Skeletal muscle satellite cell (primary cell): ENCODE results near the gene PLCB1.
"Not testable (repeated sequence)": the region's sequence is repeated elsewhere in the genome, so short reads cannot be mapped to it uniquely, and the experiment has no call there.

Experiments
- H3K27me3 ChIP-seq: 2 replicates; pipeline ENCODE4 v1.7.0; 2013; ENCODE audit warnings: low read length; ENCODE audit not compliant: control insufficient read depth, insufficient read depth
- H3K36me3 ChIP-seq: 2 replicates; pipeline ENCODE4 v1.7.0; 2013; ENCODE audit warnings: mild to moderate bottlenecking, control low read depth, low read length; ENCODE audit not compliant: insufficient read depth
- H3K4me1 ChIP-seq: 2 replicates; pipeline ENCODE4 v1.7.0; 2013; ENCODE audit warnings: low read length; ENCODE audit not compliant: control insufficient read depth, insufficient read depth
- H3K4me2 ChIP-seq: 2 replicates; pipeline ENCODE4 v1.7.0; 2013; ENCODE audit warnings: mild to moderate bottlenecking, low read length
- H3K4me3 ChIP-seq: 2 replicates; pipeline ENCODE4 v1.7.0; 2013; ENCODE audit warnings: low read length
- H3K9ac ChIP-seq: 2 replicates; pipeline ENCODE4 v1.7.0; 2013; ENCODE audit warnings: mild to moderate bottlenecking, low read depth, low read length, moderate library complexity
- H3K9me3 ChIP-seq: replicated peaks from 2 replicates; pipeline ENCODE4 v1.7.0; 2013; ENCODE audit warnings: mild to moderate bottlenecking, control low read depth, low read length

PLCB1 gene

DNA sequence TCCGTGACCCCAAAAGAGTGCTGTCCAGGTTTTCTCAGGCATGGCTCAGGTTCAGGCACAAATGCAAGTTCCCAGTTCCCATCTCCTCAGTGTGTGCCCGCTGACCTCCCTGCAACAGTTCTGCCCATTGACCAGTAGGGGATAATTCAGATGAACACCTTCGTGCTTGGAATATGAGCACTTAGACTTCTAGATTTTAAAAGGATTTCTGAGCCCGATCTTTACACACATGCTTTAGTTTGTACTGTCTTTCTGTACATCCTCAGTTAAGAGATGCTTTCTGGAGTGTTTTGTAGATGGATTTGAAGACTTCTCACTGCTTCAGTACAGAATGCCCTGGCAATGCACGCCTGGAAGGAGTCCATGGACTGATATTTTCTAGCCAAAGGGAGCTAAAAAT lies 697.2 kb downstream of the PLCB1 start:
- no peak overlapping the region for H3K9ac ChIP-seq
- H3K36me3 ChIP-seq = no peaks in the 10 kb centered on the region
- H3K4me2 ChIP-seq = no peak overlapping the region
- H3K4me1 ChIP-seq = no peaks in the 10 kb centered on the region
- H3K4me3 ChIP-seq = no peak overlapping the region
- no peaks in the 10 kb centered on the region for H3K27me3 ChIP-seq
- H3K9me3 ChIP-seq = no peaks in the 10 kb centered on the region

DNA sequence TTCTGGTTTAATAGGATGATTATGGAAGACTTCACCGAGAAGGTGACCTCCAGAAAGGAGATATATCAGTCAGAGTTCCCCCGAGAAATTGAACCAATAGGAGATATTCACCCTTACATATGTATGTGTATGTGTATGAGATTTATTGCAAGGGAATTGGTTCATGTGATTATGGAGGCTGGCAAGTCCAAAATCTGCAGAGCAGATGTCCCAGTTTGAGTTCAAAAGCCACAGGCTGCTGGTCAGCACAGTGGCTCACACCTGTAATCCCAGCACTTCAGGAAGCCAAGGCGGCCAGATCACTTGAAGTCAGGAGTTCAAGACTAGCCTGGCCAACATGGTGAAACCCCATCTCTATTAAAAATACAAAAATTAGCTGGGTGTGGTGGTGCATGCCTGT lies 702.2 kb downstream of the PLCB1 start:
- H3K9ac ChIP-seq, H3K4me1 ChIP-seq, H3K4me2 ChIP-seq, H3K36me3 ChIP-seq, H3K27me3 ChIP-seq, H3K9me3 ChIP-seq, H3K4me3 ChIP-seq: not testable (repeated sequence)

DNA sequence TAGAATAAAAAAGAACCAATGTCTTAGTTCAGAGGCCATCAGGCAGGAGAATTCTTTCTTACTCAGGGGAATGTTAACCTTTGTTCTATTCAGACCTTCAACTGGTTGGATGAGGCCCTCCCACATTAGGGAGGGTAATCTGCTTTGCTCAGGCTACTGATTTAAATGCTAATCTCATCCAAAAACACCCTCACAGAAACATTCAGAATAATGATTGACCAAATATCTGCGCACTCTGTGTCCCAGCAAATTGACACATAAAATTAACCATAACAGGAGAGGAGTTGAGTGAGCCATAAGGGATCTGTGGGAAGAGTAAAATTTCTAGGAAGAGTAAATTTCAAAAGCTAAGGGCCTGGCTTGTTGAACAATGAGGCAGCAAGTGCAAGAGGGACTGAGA lies 702.8 kb downstream of the PLCB1 start:
- Histone ChIP-seq H3K4me3 (no peak overlapping the region), H3K4me1 (peaks cover 8% of the 10 kb centered on the region), H3K4me2 (no peak overlapping the region), H3K9ac (no peak overlapping the region), H3K9me3 (no peaks in the 10 kb centered on the region), H3K27me3 (no peaks in the 10 kb centered on the region), H3K36me3 (no peaks in the 10 kb centered on the region)

DNA sequence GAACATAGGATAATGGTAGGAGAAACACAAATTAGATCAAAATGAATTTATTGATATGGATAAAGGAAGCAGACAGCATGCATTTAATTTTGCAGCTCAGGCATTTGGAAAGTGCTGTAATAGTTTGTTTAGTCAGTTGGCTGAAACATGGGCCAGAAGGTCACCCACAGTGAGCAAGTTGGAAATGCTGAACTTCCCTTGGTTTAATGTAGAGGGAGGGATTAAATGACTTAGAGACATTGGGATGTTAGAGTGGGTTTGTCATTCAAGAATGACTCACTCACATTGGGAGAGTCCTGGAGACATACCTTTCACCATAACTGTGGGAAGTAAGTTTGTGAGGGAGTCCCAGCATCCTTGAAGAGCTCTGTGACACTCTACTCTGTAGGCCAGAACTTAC lies 705.3 kb downstream of the PLCB1 start:
- peaks cover 8% of the 10 kb centered on the region for H3K4me1 ChIP-seq
- no peak overlapping the region for H3K4me3 ChIP-seq
- no peaks in the 10 kb centered on the region for H3K36me3 ChIP-seq
- H3K9ac ChIP-seq = no peak overlapping the region
- no peaks in the 10 kb centered on the region for H3K9me3 ChIP-seq
- no peak overlapping the region for H3K4me2 ChIP-seq
- H3K27me3 ChIP-seq = no peaks in the 10 kb centered on the region

DNA sequence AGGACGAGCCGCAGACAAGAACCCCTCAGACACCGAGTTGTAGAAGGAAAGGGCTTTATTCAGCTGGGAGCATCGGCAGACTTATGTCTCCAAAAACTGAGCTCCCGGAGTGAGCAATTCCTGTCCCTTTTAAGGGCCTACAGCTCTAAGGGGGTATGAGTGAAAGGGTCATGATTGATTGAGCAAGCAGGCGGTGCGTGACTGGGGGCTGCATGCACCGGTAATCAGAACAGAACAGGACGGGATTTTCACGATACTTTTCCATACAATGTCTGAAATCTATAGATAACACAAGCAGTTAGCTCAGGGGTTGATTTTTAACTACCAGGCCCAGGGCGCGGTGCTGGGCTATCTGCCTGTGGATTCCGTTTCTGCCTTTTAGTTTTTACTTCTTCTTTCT lies 710.5 kb downstream of the PLCB1 start:
- Histone ChIP-seq H3K36me3 (no peaks in the 10 kb centered on the region), H3K4me1 (no peaks in the 10 kb centered on the region), H3K4me3 (no peak overlapping the region), H3K27me3 (no peaks in the 10 kb centered on the region), H3K9ac (no peak overlapping the region), H3K4me2 (no peak overlapping the region), H3K9me3 (no peaks in the 10 kb centered on the region)

DNA sequence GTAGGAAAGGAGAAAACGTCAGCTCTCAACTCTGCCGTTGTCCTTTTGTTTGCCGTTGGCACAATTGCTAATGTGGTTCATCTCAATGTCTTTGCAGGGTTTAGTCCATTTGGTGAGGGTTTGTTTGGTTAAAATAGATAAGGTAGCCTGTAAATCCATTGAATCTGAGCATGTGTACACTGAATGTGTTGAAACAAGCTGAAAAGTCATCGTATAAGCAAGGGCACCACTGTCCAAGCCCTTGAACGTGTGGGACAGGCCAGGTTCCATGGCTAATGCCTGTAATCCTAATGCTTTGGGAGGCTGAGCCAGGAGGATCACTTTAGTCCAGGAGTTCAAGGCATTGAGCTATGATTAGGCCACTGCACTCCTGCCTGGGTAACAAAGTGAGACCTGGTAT lies 712.1 kb downstream of the PLCB1 start:
- H3K4me1 ChIP-seq = no peaks in the 10 kb centered on the region
- H3K4me3 ChIP-seq = no peak overlapping the region
- no peak overlapping the region for H3K9ac ChIP-seq
- H3K36me3 ChIP-seq = no peaks in the 10 kb centered on the region
- no peaks in the 10 kb centered on the region for H3K27me3 ChIP-seq
- no peak overlapping the region for H3K4me2 ChIP-seq
- H3K9me3 ChIP-seq = no peaks in the 10 kb centered on the region

DNA sequence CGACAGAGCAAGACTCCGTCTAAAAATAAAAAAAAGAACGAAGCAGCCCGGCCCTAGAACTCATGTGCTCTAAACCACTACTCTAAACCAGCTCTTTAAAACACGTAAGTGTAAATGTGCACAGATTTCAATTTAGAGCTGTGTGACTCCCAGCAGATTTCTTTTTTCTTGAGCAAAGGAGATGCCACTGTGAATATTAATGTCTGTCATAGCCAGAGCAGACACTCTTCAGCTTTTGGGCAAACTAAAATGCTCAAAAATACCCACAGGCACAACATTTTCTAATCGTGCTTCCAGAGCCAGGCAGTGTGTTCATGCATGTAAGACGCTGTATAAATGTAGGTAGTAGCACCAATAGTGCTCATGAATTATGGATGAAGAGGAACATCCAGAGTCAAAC lies 717.9 kb downstream of the PLCB1 start:
- H3K9me3 ChIP-seq = no peaks in the 10 kb centered on the region
- no peak overlapping the region for H3K9ac ChIP-seq
- H3K27me3 ChIP-seq = no peaks in the 10 kb centered on the region
- peaks cover 17% of the 10 kb centered on the region for H3K4me1 ChIP-seq
- H3K36me3 ChIP-seq = no peaks in the 10 kb centered on the region
- no peak overlapping the region for H3K4me2 ChIP-seq
- H3K4me3 ChIP-seq = no peak overlapping the region

DNA sequence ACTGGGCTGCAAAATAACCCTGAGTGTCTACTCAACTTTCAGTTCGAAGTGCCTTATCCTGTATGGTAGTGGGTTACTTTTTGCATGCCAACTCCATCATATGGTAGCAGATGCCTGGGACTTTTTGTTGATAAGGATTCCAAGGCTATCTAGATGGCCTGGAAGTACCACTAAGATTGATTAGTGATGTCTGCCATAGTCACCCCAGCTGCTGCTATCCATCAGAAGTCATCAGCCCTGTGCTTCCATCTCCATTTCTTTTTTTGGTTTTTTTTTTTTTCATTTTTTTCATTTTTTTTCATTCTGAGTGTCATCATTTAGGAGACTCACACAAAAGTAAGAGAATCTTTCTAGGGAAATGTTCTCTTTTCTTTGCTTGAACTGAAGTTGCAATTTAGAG lies 719.4 kb downstream of the PLCB1 start:
- H3K4me1 ChIP-seq = peaks cover 27% of the 10 kb centered on the region
- no peak overlapping the region for H3K9ac ChIP-seq
- H3K36me3 ChIP-seq = no peaks in the 10 kb centered on the region
- H3K4me2 ChIP-seq = no peak overlapping the region
- no peaks in the 10 kb centered on the region for H3K9me3 ChIP-seq
- no peaks in the 10 kb centered on the region for H3K27me3 ChIP-seq
- H3K4me3 ChIP-seq = no peak overlapping the region

DNA sequence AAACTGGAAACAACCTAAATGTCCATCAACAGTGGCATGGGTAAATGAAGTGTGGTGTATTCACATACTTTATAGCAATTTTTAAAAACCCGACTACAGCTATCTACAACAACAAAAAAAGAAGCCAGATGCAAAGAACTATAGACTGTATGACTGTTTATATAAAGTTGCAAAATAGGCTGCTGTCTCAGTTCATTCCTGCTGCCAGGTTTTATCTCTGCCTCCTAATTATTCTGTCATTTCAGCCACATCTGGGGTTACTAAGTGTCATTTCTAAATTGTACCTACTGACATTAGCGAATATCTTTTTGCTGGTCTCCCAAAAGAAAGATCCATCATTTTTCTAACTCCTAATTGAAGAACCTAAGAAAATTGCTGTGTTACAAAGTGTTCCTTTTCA lies 719.9 kb downstream of the PLCB1 start:
- H3K9ac ChIP-seq = peak overlapping the region; percentile 36
- not testable (repeated sequence) for H3K36me3 ChIP-seq, H3K27me3 ChIP-seq, H3K4me3 ChIP-seq, H3K9me3 ChIP-seq, H3K4me2 ChIP-seq
- peaks cover 27% of the 10 kb centered on the region for H3K4me1 ChIP-seq

DNA sequence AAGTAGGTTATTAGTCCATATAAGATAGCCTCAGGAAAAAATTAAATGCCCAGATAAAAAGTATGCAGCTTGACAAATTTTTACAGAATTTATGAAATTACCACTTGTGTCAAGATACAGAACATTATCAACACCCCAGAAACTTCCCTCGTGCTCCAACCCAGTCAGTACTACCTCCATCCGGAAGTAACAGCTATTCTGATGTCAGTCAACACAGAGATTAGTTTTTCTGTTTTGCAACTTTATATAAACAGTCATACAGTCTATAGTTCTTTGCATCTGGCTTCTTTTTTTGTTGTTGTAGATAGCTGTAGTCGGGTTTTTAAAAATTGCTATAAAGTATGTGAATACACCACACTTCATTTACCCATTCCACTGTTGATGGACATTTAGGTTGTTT lies 721.1 kb downstream of the PLCB1 start:
- H3K9me3 ChIP-seq, H3K36me3 ChIP-seq, H3K27me3 ChIP-seq, H3K4me3 ChIP-seq, H3K4me2 ChIP-seq: not testable (repeated sequence)
- Histone ChIP-seq H3K9ac (peak overlapping the region; percentile 50), H3K4me1 (peaks cover 27% of the 10 kb centered on the region)

DNA sequence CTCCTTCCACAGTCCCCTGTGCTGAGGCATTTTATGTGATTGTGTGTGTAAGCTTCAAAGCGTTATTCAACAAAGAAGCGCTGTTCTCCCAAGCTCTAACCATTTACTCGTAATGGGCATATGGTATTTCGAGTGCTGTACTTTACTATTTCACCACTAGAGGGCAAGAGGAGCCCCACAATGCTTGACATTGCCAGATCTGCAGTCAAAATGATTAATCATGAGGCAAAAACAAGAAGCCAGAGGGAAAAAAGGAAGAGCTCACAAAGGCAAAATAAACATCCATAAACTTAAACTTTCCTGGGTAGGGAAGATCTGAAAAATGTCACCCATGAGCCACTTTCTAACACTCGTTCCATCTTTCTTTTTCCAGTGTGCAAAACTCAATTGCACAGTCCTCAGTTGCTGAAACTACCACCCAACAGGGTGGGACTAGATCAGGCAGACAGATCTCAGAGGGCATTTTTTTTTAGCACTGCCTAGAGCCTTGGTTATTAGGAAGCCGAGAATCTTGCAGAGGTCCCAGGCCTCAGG lies 721.8 kb downstream of the PLCB1 start:
- Histone ChIP-seq H3K4me3 (peak overlapping the region; percentile 23), H3K36me3 (no peaks in the 10 kb centered on the region), H3K27me3 (no peaks in the 10 kb centered on the region), H3K4me2 (peak overlapping the region; percentile 66), H3K9ac (peak overlapping the region; percentile 66), H3K4me1 (peaks cover 27% of the 10 kb centered on the region), H3K9me3 (no peaks in the 10 kb centered on the region)

DNA sequence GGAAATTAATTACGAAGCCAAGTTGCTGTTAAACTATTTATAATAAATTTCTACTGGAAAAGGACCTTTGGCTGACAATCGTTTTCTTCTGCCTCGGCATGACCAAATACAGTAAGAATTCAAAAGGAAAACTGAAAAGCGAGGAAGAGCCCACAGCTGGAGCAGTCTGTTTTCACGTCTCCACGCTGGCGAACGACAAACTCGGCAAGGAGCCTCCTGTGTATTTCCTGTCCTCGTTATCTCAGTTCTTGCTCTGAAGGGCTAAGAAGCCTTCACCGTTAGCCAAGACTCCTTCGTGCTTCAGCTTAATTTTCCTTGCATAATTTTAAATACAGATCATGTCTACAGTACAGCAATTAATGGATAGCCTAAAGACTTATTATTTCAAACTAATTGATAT lies 722.5 kb downstream of the PLCB1 start:
- no peaks in the 10 kb centered on the region for H3K9me3 ChIP-seq
- H3K4me3 ChIP-seq = peak overlapping the region; percentile 23
- H3K4me1 ChIP-seq = peaks cover 30% of the 10 kb centered on the region
- no peaks in the 10 kb centered on the region for H3K27me3 ChIP-seq
- H3K36me3 ChIP-seq = no peaks in the 10 kb centered on the region
- H3K9ac ChIP-seq = peak overlapping the region; percentile 66
- peak overlapping the region; percentile 66 for H3K4me2 ChIP-seq
